HEK293 (cell line): ENCODE data around the gene ZFP57.

ENCODE experiments used
- CTCF ChIP-seq: fragments of 450-650 bp; formaldehyde crosslinking; IDR thresholded peaks from 2 replicates; pipeline ENCODE4 v1.5.1; 2016; ENCODE audit warnings: missing biosample characterization, missing genetic modification characterization
- KLF10 ChIP-seq: fragments of 450-650 bp; IDR thresholded peaks from 2 replicates; pipeline ENCODE4 v1.5.1; 2018; ENCODE audit warnings: missing biosample characterization, mild to moderate bottlenecking, missing genetic modification characterization
- PBX3 ChIP-seq: sonication (generic); formaldehyde crosslinking; IDR thresholded peaks from 2 replicates; pipeline ENCODE4 v1.8.1; 2022; ENCODE audit warnings: mild to moderate bottlenecking, moderate library complexity, missing genetic modification reagents
- WT1 ChIP-seq: fragments of 450-650 bp; formaldehyde crosslinking; IDR thresholded peaks from 2 replicates; pipeline ENCODE4 v1.5.1; 2016; ENCODE audit warnings: missing biosample characterization, missing genetic modification characterization
- YY1 ChIP-seq: fragments of 450-650 bp; formaldehyde crosslinking; IDR thresholded peaks from 2 replicates; pipeline ENCODE4 v1.5.1; 2018; ENCODE audit warnings: missing biosample characterization, missing genetic modification characterization
- ZBTB49 ChIP-seq: fragments of 450-650 bp; formaldehyde crosslinking; IDR thresholded peaks from 2 replicates; pipeline ENCODE4 v1.5.1; 2016; ENCODE audit warnings: missing biosample characterization, missing genetic modification characterization, low read depth
- ZNF146 ChIP-seq: fragments of 450-650 bp; formaldehyde crosslinking; IDR thresholded peaks from 2 replicates; pipeline ENCODE4 v1.5.1; 2016; ENCODE audit warnings: missing biosample characterization, missing genetic modification characterization
- ZNF239 ChIP-seq: fragments of 450-650 bp; formaldehyde crosslinking; IDR thresholded peaks from 2 replicates; pipeline ENCODE4 v1.5.1; 2016; ENCODE audit warnings: missing biosample characterization, missing genetic modification characterization
- ZNF311 ChIP-seq: fragments of 450-650 bp; formaldehyde crosslinking; IDR thresholded peaks from 2 replicates; pipeline ENCODE4 v1.5.1; 2017; ENCODE audit warnings: missing biosample characterization, missing genetic modification characterization, borderline replicate concordance
- ZNF510 ChIP-seq: fragments of 450-650 bp; formaldehyde crosslinking; IDR thresholded peaks from 2 replicates; pipeline ENCODE4 v1.5.1; 2018; ENCODE audit warnings: mild to moderate bottlenecking, missing genetic modification characterization, missing biosample characterization; ENCODE audit not compliant: insufficient replicate concordance
- ZNF76 ChIP-seq: fragments of 450-650 bp; formaldehyde crosslinking; IDR thresholded peaks from 2 replicates; pipeline ENCODE4; 2016; ENCODE audit warnings: low read depth, missing biosample characterization, missing genetic modification characterization, borderline replicate concordance

- TF ChIP-seq KLF10 (tag by site-specific recombination) (no peak), ZNF510 (tag by site-specific recombination) (no peak), ZNF239 (no peak), ZNF311 (tag by site-specific recombination) (no peak), CTCF (tag by site-specific recombination) (no peak), WT1 (tag by site-specific recombination) (no peak), PBX3 (CRISPR knock-in tag) (no peak), ZNF76 (no peak), ZNF146 (tag by site-specific recombination) (no peak), YY1 (tag by site-specific recombination) (no peak), ZBTB49 (tag by site-specific recombination) (no peak)
Observed at GRCh38 chr6:29667158-29667557, 13.8 kb downstream of the ZFP57 start.
